Measurements from ENCODE around the gene CARD14.
"Not testable (repeated sequence)": the region's sequence is repeated elsewhere in the genome, so short reads cannot be mapped to it uniquely, and the experiment has no call there.

Gene CARD14

GRCh38 chr17:80191865-80192661 is 22.2 kb downstream of the CARD14 start:
- TF ChIP-seq, protein P1, sequence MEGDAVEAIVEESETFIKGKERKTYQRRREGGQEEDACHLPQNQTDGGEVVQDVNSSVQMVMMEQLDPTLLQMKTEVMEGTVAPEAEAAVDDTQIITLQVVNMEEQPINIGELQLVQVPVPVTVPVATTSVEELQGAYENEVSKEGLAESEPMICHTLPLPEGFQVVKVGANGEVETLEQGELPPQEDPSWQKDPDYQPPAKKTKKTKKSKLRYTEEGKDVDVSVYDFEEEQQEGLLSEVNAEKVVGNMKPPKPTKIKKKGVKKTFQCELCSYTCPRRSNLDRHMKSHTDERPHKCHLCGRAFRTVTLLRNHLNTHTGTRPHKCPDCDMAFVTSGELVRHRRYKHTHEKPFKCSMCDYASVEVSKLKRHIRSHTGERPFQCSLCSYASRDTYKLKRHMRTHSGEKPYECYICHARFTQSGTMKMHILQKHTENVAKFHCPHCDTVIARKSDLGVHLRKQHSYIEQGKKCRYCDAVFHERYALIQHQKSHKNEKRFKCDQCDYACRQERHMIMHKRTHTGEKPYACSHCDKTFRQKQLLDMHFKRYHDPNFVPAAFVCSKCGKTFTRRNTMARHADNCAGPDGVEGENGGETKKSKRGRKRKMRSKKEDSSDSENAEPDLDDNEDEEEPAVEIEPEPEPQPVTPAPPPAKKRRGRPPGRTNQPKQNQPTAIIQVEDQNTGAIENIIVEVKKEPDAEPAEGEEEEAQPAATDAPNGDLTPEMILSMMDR (conservative IDR thresholded peaks at IDR 0.05; ENCODE audit: low read length): no peak
- DNase-seq (ENCODE audit: low read depth): peak; percentile 16
- no peak overlapping the region for H3K4me3 ChIP-seq (ENCODE audit: low read length)

GRCh38 chr17:80195141-80195540 is 25.3 kb downstream of the CARD14 start:
- TF ChIP-seq, protein P1 (conservative IDR thresholded peaks at IDR 0.05; ENCODE audit: low read length): no peak; the same call in 1 of the 2 replicates
- no peak for DNase-seq (ENCODE audit: low read depth)
- no peak overlapping the region for H3K4me3 ChIP-seq (ENCODE audit: low read length)

- DNase-seq (ENCODE audit: low read depth): no peak
- TF ChIP-seq, protein P1 (conservative IDR thresholded peaks at IDR 0.05; ENCODE audit: low read length): peak; percentile 86
- no peak overlapping the region for H3K4me3 ChIP-seq (ENCODE audit: low read length)
Measured at GRCh38 chr17:80195671-80196529, 26.1 kb downstream of the CARD14 start.

GRCh38 chr17:80196652-80197051 is 26.8 kb downstream of the CARD14 start:
- DNase-seq (ENCODE audit: low read depth): no peak
- no peak overlapping the region for H3K4me3 ChIP-seq (ENCODE audit: low read length)
- TF ChIP-seq, protein P1 (conservative IDR thresholded peaks at IDR 0.05; ENCODE audit: low read length): no peak

- H3K4me3 ChIP-seq (ENCODE audit: low read length): no peak overlapping the region
- no peak for DNase-seq (ENCODE audit: low read depth)
- TF ChIP-seq, protein P1 (conservative IDR thresholded peaks at IDR 0.05; ENCODE audit: low read length): no peak
Measured at GRCh38 chr17:80198144-80198661, 28.4 kb downstream of the CARD14 start.

- H3K4me3 ChIP-seq (ENCODE audit: low read length); DNase-seq (ENCODE audit: low read depth): not testable (repeated sequence)
Measured at GRCh38 chr17:80199295-80199694, 29.5 kb downstream of the CARD14 start.

DNA sequence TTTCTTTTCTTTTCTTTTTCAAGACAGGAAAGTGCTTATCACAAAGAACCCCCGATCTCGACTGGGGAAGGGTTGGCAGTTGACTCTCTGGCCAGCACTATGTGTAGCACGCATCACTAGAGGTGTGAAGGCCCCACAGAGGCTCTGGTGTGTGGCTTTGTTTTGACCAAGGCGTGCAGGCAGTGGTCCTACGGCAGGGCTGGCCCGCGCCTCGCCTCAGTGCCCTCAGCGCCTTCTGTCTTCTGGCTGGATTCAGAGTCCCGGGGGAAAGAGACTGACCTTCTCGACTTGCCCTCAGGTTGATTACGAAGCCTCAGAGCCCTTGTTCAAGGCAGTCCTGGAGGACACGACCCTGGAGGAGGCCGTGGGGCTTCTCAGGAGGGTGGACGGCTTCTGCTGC is 31.6 kb downstream of the CARD14 start:
- TF ChIP-seq, protein P1 (conservative IDR thresholded peaks at IDR 0.05; ENCODE audit: low read length): no peak
- no peak overlapping the region for H3K4me3 ChIP-seq (ENCODE audit: low read length)

More for the DNA sequence above, 31.6 kb downstream of the CARD14 start:
- DNase-seq (ENCODE audit: low read depth): no peak
